Smooth muscle cell of the umbilical artery (primary cell): Measurements from ENCODE around the gene KRTAP9-4. TPM values are rescaled to one million over a fixed set of nuclear protein-coding genes. Genes with fewer than 3 reads are reported as not detected.

Source experiments
- total RNA-seq: library from RNA; depleted of rRNA; stranded (reverse); fragments of >200 nt; gene quantifications from 2 replicates; pipeline ENCODE4 v1.2.3, GENCODE V29; 2014

KRTAP9-4 gene, protein sequence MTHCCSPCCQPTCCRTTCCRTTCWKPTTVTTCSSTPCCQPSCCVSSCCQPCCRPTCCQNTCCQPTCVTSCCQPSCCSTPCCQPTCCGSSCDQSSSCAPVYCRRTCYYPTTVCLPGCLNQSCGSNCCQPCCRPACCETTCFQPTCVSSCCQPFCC
- total RNA-seq, result not detected in 2 replicates

DNA sequence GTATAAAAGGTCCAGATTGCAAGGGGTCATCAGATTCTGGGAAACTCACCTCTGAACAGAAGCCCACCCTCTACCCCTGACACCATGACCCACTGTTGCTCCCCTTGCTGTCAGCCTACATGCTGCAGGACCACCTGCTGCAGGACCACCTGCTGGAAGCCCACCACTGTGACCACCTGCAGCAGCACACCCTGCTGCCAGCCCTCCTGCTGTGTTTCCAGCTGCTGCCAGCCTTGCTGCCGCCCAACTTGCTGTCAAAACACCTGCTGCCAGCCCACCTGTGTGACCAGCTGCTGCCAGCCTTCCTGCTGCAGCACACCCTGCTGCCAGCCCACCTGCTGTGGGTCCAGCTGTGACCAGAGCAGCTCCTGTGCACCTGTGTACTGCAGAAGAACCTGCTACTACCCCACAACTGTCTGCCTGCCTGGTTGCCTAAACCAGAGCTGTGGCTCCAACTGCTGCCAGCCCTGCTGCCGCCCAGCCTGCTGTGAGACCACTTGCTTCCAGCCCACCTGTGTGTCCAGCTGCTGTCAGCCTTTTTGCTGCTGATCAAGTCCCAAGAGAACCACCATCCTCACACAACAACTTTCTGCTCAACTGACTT is at the start of gene KRTAP9-4:
Gene KRTAP9-4 (plus strand): TSS at position 51 of the 604 bp plus-strand sequence. CDS start 34 bp downstream, at position 85.

DNA sequence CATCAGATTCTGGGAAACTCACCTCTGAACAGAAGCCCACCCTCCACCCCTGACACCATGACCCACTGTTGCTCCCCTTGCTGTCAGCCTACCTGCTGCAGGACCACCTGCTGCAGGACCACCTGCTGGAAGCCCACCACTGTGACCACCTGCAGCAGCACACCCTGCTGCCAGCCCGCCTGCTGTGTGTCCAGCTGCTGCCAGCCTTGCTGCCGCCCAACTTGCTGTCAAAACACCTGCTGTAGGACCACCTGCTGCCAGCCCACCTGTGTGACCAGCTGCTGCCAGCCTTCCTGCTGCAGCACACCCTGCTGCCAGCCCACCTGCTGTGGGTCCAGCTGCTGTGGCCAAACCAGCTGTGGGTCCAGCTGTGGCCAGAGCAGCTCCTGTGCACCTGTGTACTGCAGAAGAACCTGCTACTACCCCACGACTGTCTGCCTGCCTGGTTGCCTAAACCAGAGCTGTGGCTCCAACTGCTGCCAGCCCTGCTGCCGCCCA is 22.8 kb upstream of the KRTAP9-4 start, which contains the start of gene KRTAP9-2:
Gene KRTAP9-2 (plus strand): TSS at position 51 of the 498 bp plus-strand sequence. CDS start 7 bp downstream, at position 58.

DNA sequence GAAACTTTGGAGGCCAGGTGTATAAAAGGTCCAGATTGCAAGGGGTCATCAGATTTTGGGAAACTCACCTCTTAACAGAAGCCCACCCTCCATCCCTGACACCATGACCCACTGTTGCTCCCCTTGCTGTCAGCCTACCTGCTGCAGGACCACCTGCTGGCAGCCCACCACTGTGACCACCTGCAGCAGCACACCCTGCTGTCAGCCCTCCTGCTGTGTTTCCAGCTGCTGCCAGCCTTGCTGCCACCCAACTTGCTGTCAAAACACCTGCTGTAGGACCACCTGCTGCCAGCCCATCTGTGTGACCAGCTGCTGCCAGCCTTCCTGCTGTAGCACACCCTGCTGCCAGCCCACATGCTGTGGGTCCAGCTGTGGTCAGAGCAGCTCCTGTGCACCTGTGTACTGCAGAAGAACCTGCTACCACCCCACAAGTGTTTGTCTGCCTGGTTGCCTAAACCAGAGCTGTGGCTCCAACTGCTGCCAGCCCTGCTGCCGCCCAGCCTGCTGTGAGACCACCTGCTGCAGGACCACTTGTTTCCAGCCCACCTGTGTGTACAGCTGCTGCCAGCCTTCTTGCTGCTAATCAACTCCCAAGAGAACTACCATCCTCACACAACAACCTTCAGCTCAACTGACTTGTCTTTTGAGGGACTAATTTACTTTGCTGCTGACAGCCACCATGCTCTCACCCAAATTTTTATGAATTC is 16.9 kb upstream of the KRTAP9-4 start, which contains the start of gene KRTAP9-3:
Gene KRTAP9-3 (plus strand): TSS at position 51 of the 707 bp plus-strand sequence. CDS start 53 bp downstream, at position 104.

DNA sequence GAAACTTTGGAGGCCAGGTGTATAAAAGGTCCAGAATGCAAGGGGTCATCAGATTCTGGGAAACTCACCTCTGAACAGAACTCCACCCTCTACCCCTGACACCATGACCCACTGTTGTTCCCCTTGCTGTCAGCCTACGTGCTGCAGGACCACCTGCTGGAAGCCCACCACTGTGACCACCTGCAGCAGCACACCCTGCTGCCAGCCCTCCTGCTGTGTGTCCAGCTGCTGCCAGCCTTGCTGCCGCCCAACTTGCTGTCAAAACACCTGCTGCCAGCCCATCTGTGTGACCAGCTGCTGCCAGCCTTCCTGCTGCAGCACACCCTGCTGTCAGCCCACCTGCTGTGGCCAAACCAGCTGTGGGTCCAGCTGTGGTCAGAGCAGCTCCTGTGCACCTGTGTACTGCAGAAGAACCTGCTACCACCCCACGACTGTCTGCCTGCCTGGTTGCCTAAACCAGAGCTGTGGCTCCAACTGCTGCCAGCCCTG is 11.5 kb upstream of the KRTAP9-4 start, which contains the start of gene KRTAP9-8:
Gene KRTAP9-8 (plus strand): TSS at position 51 of the 489 bp plus-strand sequence. CDS start 53 bp downstream, at position 104.

DNA sequence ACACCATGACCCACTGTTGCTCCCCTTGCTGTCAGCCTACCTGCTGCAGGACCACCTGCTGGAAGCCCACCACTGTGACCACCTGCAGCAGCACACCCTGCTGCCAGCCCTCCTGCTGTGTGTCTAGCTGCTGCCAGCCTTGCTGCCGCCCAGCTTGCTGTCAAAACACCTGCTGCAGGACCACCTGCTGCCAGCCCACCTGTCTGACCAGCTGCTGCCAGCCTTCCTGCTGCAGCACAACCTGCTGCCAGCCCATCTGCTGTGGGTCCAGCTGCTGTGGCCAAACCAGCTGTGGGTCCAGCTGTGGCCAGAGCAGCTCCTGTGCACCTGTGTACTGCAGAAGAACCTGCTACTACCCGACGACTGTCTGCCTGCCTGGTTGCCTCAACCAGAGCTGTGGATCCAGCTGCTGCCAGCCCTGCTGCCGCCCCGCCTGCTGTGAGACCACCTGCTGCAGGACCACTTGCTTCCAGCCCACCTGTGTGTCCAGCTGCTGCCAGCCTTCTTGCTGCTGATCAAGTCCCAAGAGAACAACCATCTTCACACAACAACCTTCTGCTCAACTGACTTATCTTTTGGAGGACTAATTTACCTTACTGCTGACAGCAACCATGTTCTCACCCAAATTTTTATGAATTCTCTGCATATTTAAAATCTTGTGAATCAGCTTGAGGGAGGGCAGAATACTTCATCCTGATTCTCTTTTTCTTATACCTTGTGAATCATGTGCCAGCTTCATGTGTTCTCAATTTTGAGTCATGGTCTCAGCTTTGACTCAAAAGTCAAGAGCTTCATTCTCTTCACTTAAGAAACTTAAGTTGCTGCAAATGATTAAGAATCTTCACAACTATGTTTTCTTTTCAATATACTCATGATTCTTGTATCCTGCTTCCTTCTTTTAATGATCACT is 6.1 kb downstream of the KRTAP9-4 start, which contains the start of gene KRTAP9-9:
Gene KRTAP9-9 (plus strand): TSS at position 4 of the 910 bp plus-strand sequence.

DNA sequence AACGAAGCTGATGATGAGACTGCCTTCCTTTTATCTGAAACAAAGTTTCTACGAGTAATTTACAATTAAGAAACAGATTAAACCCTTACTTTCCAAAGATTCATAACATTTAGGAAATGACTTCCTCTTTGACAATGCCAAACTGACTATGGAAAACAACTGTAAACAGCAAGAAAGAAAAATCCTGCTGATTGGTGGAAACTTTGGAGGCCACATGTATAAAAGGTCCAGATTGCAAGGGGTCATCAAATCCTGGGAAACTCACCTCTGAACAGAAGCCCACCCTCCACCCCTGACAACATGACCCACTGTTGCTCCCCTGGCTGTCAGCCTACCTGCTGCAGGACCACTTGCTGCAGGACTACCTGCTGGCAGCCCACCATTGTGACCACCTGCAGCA is 15.6 kb downstream of the KRTAP9-4 start, which contains the start of gene KRTAP9-6:
Gene KRTAP9-6 (plus strand): TSS at position 301 of the 400 bp plus-strand sequence. CDS start 0 bp downstream, at position 301.

DNA sequence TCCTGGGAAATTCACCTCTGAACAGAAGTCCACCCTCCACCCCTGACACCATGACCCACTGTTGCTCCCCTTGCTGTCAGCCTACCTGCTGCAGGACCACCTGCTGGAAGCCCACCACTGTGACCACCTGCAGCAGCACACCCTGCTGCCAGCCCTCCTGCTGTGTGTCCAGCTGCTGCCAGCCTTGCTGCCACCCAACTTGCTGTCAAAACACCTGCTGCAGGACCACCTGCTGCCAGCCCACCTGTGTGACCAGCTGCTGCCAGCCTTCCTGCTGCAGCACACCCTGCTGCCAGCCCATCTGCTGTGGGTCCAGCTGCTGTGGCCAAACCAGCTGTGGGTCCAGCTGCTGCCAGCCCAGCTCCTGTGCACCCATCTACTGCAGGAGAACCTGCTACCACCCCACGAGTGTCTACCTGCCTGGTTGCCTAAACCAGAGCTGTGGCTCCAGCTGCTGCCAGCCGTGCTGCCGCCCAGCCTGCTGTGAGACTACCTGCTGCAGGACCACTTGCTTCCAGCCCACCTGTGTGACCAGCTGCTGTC is 26.2 kb downstream of the KRTAP9-4 start, which contains the start of gene KRTAP9-7:
Gene KRTAP9-7 (plus strand): TSS at position 51 of the 543 bp plus-strand sequence. CDS start 0 bp downstream, at position 51.

Other genes starting within 250 kb of the KRTAP9-4 start
- gene KRTAP3-2, start 249.8 kb upstream of the KRTAP9-4 start, total RNA-seq, result not detected in 2 replicates
- gene KRTAP3-1, start 240.6 kb upstream of the KRTAP9-4 start, total RNA-seq, result not detected in 2 replicates
- 0.23 and 0.30 TPM in 2 replicates for gene KRTAP1-5, start 222.5 kb upstream of the KRTAP9-4 start, total RNA-seq
- not detected in 2 replicates for gene KRTAP1-4, start 219.5 kb upstream of the KRTAP9-4 start, total RNA-seq
- not detected in 2 replicates for gene KRTAP1-3, start 214.8 kb upstream of the KRTAP9-4 start, total RNA-seq
- gene KRTAP1-1, start 208.2 kb upstream of the KRTAP9-4 start, total RNA-seq, result not detected in 2 replicates
- not detected in 2 replicates for gene KRTAP2-1, start 202.4 kb upstream of the KRTAP9-4 start, total RNA-seq
- gene KRTAP2-2, start 194.5 kb upstream of the KRTAP9-4 start, total RNA-seq, result not detected in 2 replicates
- gene KRTAP2-3, start 189.6 kb upstream of the KRTAP9-4 start, total RNA-seq, result 0.65 TPM in 1 of 2 replicates, not detected in the other
- not detected in 2 replicates for gene KRTAP2-4, start 183.8 kb upstream of the KRTAP9-4 start, total RNA-seq
- not detected in 2 replicates for gene KRTAP4-7, start 165.5 kb upstream of the KRTAP9-4 start, total RNA-seq
- gene KRTAP4-8, start 151.5 kb upstream of the KRTAP9-4 start, total RNA-seq, result not detected in 2 replicates
- not detected in 2 replicates for gene KRTAP4-16, start 147.5 kb upstream of the KRTAP9-4 start, total RNA-seq
- gene KRTAP4-9, start 144.3 kb upstream of the KRTAP9-4 start, total RNA-seq, result not detected in 2 replicates
- not detected in 2 replicates for gene KRTAP4-11, start 131.3 kb upstream of the KRTAP9-4 start, total RNA-seq
- not detected in 2 replicates for gene KRTAP4-12, start 125.5 kb upstream of the KRTAP9-4 start, total RNA-seq
- gene KRTAP4-6, start 109.1 kb upstream of the KRTAP9-4 start, total RNA-seq, result not detected in 2 replicates
- not detected in 2 replicates for gene KRTAP4-5, start 99.9 kb upstream of the KRTAP9-4 start, total RNA-seq
- gene KRTAP4-4, start 88.9 kb upstream of the KRTAP9-4 start, total RNA-seq, result not detected in 2 replicates
- not detected in 2 replicates for gene KRTAP4-3, start 81.5 kb upstream of the KRTAP9-4 start, total RNA-seq
- gene KRTAP4-2, start 71.5 kb upstream of the KRTAP9-4 start, total RNA-seq, result not detected in 2 replicates
- gene KRTAP4-1, start 64.8 kb upstream of the KRTAP9-4 start, total RNA-seq, result not detected in 2 replicates
- not detected in 2 replicates for gene KRTAP9-1, start 59.8 kb upstream of the KRTAP9-4 start, total RNA-seq
- gene KRTAP9-2, start 23.0 kb upstream of the KRTAP9-4 start, total RNA-seq, result not detected in 2 replicates
- gene KRTAP9-3, start 17.2 kb upstream of the KRTAP9-4 start, total RNA-seq, result not detected in 2 replicates
- not detected in 2 replicates for gene KRTAP9-8, start 11.7 kb upstream of the KRTAP9-4 start, total RNA-seq
- not detected in 2 replicates for gene KRTAP9-9, start 5.7 kb downstream of the KRTAP9-4 start, total RNA-seq
- not detected in 2 replicates for gene KRTAP9-6, start 15.7 kb downstream of the KRTAP9-4 start, total RNA-seq
- not detected in 2 replicates for gene KRTAP9-7, start 26.0 kb downstream of the KRTAP9-4 start, total RNA-seq
- gene KRTAP29-1, start 53.2 kb downstream of the KRTAP9-4 start, total RNA-seq, result not detected in 2 replicates
- not detected in 2 replicates for gene KRTAP16-1, start 59.6 kb downstream of the KRTAP9-4 start, total RNA-seq
- not detected in 2 replicates for gene KRTAP17-1, start 66.0 kb downstream of the KRTAP9-4 start, total RNA-seq
- not detected in 2 replicates for gene KRT33A, start 101.1 kb downstream of the KRTAP9-4 start, total RNA-seq
- gene KRT33B, start 120.1 kb downstream of the KRTAP9-4 start, total RNA-seq, result 0.30 and 0.32 TPM in 2 replicates
- gene KRT34, start 132.6 kb downstream of the KRTAP9-4 start, total RNA-seq, result 0.89 and 6.6 TPM in 2 replicates
- gene KRT31, start 147.9 kb downstream of the KRTAP9-4 start, total RNA-seq, result not detected in 2 replicates
- gene KRT37, start 174.9 kb downstream of the KRTAP9-4 start, total RNA-seq, result not detected in 2 replicates
- not detected in 2 replicates for gene KRT38, start 191.3 kb downstream of the KRTAP9-4 start, total RNA-seq
- gene KRT32, start 217.7 kb downstream of the KRTAP9-4 start, total RNA-seq, result 0.09 TPM in 1 of 2 replicates, not detected in the other
- gene KRT35, start 231.5 kb downstream of the KRTAP9-4 start, total RNA-seq, result not detected in 2 replicates
- gene KRT36, start 240.2 kb downstream of the KRTAP9-4 start, total RNA-seq, result not detected in 2 replicates